Skin epidermis (tissue), 12 donors: ENCODE results near the gene RAB35.
"Not testable (repeated sequence)": the region's sequence is repeated elsewhere in the genome, so short reads cannot be mapped to it uniquely, and the experiment has no call there.

Experiments
- H3K27ac ChIP-seq, 21 experiments: fragments of 200-600 bp; sonication (generic) in 11 of 21; one replicate each; pipeline ENCODE4 v1.5.0; 2020; ENCODE audit warnings: mild to moderate bottlenecking in 3 of 21, inconsistent platforms in 2 of 21, moderate library complexity in 2 of 21
- H3K4me3 ChIP-seq, 7 experiments: fragments of 200-600 bp; sonication (generic) in 2 of 7; one replicate each; pipeline ENCODE4 v1.5.0; 2020; ENCODE audit warnings: inconsistent platforms in 2 of 7, mild to moderate bottlenecking in 2 of 7, moderate library complexity in 1 of 7

RAB35 gene

DNA sequence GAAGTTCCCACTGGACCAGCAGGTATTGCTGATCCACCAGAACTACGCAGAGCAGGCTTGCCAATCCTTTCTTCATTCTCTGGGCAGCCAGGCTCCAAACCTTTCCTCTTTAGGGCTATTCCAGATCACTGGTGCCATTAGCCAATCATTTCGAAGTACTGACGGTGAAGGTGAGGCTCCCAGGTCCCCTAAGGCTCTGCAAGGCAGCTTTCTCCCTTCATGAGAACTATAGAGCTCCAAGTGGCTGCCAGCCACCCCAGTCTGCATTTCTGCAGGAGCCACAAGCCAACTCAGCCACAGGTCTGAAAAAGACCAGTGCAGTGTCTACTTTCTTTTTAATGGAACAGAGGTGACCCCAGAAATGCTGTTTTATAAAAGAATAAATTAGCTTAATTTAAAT is 48.7 kb downstream of the RAB35 start:
- Histone ChIP-seq H3K27ac (peak overlapping the region in 1 of 21 experiments; percentile 53), H3K4me3 (no peak overlapping the region)

DNA sequence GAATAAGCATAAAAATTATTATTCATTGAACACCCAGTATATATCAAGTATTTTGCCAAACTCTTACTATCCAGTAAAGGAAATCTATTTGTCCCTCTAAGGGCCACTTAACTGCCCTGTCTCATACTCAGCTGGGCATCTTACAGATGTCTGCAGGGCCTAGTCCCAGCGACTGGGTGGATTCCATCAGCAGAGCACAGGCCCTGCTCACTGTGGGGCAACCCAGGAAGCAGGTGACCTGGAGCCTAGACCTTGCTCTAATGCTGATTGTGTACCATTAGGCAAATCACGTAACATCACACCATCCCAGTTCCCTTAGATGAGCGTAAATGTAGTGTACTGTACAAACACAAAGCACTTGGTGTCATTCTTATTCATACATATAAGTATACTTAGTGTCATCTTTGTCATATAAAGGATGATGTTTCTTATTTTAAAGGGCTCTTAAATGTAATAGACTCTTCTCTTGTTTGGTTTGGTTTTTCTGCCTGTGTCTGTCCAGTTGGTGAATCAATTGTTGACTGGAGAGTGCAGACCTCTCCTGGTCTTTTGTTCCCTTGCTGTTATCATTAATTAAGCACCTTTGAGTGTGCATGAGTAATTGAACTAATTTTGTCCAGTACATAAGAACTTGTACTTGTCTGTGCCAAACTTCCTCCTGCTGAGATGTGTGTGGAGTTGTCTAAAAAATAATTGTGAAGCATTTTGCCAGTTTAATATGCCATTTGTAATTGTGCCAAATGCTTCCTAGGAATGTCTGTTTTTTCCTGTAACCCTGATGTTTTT is 49.3 kb downstream of the RAB35 start:
- peak overlapping the region in 2 of 21 experiments; percentile 10 to 53 for H3K27ac ChIP-seq
- H3K4me3 ChIP-seq = no peak overlapping the region

DNA sequence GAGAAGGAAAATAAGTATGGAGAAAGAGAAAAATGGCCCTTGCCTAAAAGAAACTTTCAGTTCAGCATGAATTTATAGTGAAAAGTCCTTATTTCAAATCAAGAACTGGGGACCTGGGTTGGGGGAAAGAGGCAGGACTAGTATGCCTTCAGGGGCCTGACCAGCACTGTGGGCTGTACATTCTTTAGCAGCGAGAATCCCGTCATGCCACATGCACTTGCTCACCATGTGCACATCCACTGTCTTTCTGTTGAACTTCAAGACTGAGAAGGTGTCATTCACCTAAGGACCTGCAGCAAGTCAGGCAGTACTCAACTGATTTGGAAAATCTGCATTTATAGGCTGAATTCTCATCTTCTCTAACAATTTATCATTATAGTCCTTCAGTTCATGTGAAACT is 50.2 kb downstream of the RAB35 start:
- Histone ChIP-seq H3K4me3 (no peak overlapping the region), H3K27ac (peak overlapping the region in 1 of 21 experiments; percentile 61)

DNA sequence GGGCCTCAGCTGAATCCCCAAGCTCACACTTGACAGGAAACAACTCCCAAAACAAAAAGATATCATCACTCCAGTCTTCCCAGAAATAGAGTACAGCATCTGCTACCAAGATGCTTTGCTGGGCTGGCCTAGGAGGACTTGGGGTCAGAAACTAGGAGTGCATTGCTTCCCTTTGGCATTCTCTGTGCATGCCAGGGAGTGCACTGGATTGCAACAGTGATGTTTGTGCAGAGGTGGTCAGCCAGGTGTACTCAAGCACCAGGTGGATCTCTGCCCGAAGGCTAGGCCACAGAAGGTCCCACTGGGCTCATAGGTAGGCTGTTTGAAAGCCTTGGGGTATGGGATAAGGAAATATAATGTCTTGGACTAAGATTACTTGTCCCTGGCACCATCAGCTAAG is 51.1 kb downstream of the RAB35 start:
- Histone ChIP-seq H3K27ac (peak overlapping the region in 4 of 21 experiments; percentile 13 to 65 (median 44)), H3K4me3 (no peak overlapping the region)

DNA sequence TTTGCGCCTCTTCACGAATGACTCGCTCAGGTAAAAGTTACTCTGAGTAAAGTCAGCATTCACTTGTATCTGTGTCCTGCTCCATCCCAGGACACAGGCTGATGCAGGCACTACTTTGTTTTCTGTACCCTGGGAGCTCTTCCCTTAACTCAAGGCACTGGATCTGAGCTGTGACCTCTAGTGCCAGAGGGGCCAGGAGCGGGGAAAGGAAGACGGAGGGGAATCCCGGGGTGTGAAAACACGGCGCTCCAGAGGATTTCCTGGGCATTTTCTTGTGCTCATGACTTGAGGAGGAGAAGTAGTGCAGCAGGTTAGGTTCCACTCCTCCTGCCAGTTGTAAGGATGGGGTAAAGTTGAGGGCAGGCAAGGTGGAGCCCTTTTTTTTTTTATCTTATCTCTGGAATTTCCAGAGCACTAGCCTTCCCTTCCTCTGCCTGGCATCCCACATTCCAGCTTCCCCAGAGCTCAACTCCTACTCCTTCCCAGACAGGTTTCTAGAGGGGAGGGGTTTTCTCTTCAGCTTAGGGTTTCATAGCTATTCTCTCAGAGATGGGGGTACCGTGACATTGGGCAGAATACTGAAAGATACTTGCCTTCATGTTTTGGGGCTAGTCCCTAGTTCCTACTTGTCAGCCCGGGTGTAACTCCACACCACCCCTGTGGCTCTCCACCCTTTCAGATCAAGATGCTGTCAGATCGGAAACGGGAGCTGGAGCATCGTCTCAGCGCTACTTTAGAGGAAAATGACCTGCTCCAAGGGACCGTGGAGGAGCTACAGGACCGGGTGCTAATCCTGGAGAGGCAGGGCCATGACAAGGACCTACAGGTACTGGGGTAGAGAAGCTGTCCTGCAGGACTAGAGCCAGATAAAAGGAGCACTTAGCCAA is 52.3 kb downstream of the RAB35 start:
- no peak overlapping the region for H3K4me3 ChIP-seq
- H3K27ac ChIP-seq = peak overlapping the region in 11 of 21 experiments; percentile 2 to 65 (median 28)

DNA sequence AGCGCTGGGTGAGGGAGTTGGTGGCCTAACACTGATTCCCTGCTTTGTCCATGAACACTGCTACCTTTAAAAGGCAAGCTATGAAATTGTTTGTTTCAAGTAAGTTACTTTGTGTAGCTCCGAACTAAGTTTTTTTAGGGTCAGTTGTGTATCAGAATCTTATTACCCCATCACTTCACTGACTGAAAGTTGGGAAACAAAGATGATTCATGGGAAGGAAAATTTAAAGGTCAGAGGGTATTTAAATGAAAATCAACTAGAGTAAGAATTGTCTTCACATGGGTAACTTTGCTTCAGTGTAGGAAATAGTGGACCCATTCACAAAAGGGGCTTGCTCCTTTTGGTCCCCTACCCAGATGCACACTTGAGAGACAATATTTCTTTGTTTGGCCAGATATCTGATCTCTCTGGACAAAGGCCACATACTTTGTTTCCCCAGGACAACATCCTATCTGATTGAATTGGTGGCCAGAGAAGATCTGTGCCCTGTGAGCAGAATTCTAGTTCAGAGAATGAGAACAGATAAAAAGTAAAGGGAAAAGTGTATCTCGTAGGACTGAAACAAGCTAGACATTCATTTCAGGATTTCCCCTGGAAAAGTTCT is 53.5 kb downstream of the RAB35 start:
- peak overlapping the region in 3 of 21 experiments; percentile 12 to 50 (median 19) for H3K27ac ChIP-seq

DNA sequence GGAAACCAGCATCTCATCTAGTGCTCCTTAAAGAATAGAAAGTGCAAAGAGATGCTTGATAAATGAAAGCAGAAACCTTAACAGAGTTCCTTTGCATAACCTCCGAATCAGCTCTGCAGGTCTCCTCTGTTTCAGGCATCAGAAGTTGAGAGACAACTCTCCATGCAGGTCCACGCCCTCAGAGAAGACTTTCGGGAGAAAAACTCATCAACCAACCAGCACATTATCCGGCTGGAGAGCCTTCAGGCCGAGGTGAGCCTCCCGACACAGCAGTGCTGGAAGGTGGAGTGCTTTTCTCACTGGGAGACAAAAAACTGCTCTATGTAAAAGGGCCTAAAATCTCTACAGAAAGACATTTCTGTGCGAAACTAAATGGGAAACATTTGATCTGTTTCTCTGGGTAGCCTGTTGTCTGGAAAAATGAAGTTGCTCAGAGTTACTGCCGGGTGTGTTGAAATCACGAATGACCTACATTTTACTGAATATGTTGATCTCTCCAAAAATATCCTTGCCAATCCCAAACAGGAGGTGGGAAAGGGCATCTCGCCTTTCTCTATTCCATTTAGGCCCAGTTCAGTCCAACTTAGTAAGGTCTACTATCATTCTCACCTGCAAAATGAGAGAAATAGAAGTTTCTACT is 54.9 kb downstream of the RAB35 start:
- no peak overlapping the region for H3K4me3 ChIP-seq
- peak overlapping the region in 2 of 21 experiments; percentile 52 to 64 for H3K27ac ChIP-seq

More for the DNA sequence above, 53.5 kb downstream of the RAB35 start:
- no peak overlapping the region for H3K4me3 ChIP-seq

DNA sequence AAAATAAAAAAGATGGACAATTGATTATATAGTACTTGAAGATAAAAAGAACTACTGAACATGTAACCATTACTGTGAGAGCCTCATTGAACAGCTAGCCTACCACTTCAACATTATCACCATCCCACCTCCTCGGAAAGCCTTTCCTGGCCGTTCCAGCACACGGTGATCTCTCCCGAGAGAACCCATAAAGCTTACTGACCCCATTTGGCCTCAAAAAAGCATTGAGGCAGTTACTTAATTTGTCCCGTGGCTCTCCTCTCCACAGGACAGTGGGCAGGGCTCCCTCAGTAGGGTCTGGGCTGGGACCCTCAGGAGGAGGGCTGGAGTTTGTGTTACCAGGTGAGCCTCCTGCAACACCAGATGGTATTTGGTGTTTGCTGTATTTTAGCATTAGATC is 55.8 kb downstream of the RAB35 start:
- peak overlapping the region in 8 of 21 experiments; percentile 9 to 71 (median 22) for H3K27ac ChIP-seq

DNA sequence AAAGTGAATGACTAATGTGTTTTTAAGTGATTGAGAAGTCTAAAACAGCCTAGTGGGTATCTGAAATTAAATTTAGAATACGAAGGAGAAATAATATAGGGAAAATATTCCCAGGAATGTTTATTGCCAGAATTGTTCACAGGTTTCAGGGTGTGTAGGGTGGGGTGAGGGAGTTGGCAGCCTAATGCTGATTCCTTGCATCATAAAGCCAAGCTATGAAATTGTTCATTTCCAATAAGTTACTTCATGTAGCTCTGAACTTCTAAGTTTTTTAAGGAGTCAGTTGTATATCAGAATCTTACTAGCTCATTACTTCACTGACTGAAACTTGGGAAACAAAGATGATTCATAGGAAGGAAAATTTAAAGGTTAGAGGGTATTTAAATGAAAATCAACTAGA is 56.4 kb downstream of the RAB35 start:
- no peak overlapping the region for H3K4me3 ChIP-seq
- H3K27ac ChIP-seq = peak overlapping the region in 5 of 21 experiments; percentile 1 to 71 (median 19)

More for the DNA sequence above, 55.8 kb downstream of the RAB35 start:
- no peak overlapping the region for H3K4me3 ChIP-seq

DNA sequence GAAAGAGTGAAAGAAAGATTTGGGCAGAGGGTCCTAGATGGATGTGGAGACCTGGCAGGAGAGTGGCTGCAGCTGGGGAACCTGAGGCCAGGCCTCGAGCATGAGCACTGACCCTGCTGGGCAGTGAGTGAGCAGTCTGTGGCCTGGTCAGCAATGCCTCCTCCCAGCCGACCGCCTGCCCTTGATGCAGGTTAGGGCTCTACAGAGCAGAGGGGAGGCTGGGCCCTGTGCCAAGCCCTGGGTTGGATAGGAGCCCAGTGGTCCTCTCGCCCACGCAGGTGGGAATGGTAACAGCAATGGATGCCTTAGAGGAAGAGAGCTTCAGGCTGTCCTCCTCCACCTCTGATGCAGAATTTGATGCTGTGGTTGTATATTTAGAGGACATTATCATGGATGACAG is 59.8 kb downstream of the RAB35 start:
- H3K27ac ChIP-seq = peak overlapping the region in 3 of 21 experiments; percentile 22 to 54 (median 35)
- no peak overlapping the region for H3K4me3 ChIP-seq

DNA sequence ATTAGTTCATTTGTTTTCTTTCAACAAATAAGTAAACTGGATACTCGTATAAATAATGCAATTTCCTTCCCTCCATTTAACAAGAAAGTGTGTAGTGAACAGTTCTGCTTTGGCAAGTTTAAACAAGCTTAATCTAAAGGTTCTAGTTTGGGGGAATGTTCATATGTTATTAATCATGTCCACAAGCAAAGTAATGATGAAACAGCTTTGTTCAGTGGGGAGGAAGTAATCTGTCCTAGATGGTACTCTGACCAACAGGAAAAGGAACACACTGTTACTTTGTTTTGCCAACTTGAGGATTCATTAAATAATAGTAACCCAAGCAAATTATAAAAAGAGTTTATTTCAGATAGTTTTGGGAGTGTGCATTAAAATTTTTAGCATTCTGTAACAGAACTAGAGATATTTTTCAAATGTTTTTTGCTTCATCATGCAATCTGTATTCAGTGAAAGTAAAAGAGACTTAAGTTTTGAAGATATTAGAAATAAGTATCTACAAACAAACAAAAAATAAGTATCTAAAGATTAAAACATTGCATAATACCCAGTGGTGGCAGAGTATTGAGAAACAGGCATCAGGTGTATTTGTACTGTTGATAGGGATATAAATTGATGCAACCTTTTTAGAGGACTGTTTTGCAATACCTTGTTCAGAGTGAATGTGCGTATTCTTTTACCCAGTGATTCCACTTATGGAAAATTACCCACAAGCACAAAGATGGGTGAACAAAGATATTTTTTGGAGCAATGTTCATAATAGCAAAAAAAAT is 61.1 kb downstream of the RAB35 start:
- H3K4me3 ChIP-seq = no peak overlapping the region
- peak overlapping the region in 12 of 21 experiments; percentile 5 to 54 (median 30) for H3K27ac ChIP-seq

DNA sequence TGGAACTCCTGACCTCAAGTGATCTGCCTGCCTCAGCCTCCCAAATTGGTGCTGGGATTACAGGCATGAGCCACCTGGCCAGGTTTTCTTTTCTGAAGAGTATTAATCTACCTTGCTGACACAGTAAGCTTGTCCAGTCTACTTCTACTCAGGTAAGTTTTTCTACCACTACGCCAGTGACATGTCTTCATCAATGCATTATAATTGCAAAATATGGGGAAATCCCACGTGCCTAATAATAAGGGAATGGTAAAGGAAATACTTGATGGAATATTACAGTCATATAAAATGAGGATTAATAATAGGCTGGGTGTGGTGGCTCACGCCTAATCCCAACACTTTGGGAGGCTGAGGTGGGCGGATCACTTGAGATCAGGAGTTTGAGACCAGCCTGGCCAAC is 62.3 kb downstream of the RAB35 start:
- H3K4me3 ChIP-seq = no peak overlapping the region
- H3K27ac ChIP-seq = peak overlapping the region in 5 of 21 experiments; percentile 4 to 50 (median 22)

DNA sequence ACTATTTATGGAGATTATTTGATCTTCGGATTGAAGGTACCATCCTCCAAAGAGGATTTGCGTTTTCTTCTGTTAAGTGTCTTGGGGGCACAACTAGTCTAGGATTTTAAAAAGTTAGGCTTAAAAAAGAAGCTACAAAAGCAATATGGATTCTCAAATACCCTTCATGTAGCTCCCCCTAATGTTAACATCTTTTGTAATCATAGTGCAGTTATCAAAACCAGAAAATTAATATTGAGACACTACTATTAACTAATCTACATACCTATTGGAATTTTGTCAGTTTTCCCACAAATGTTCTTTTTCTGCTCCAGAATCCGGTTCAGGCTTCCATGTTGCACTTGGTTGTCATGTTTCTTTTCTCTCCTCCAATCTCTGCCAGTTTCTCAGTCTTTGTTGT is 65.0 kb downstream of the RAB35 start:
- Histone ChIP-seq H3K27ac (no peak overlapping the region), H3K4me3 (no peak overlapping the region)

DNA sequence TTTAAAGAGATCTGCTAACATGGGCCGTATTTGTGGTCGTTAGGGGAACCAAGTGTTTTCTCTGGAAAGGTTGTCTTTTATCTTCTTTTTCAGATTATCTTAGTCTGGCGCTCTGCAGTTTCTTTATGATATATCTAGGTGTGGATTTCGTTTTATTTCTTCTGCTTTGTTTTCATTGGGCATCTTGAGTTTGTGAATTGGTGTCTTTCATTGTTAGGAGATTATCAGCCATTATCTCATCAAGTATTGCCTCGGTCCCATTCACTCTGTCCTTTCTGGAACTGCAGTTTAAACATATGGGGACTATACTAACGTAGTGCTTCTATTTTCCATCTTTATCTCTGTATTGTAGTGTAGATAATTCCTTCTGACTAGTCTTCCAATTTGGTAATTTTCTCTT is 67.1 kb downstream of the RAB35 start:
- H3K27ac ChIP-seq = no peak overlapping the region
- H3K4me3 ChIP-seq = no peak overlapping the region

DNA sequence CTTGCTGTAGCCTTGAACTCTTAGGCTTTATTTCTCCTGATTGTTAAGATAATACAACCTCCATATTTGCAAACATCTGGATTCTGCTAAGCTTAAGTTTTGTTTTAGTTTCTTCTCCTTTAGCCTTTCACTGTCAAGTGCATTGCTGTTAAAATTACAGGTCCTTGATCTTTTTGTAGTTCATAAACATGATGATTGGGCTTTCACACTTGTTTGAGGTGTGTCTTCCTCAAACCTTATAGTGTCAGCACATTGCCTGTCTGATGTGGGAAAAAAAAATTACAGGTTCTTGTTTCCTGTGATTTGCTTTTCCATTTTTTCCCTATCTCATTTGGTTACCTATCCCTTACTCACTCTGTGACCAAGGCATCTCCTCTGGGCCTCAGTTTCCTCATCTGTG is 68.3 kb downstream of the RAB35 start:
- Histone ChIP-seq H3K4me3 (no peak overlapping the region), H3K27ac (peak overlapping the region in 1 of 21 experiments; percentile 51)

DNA sequence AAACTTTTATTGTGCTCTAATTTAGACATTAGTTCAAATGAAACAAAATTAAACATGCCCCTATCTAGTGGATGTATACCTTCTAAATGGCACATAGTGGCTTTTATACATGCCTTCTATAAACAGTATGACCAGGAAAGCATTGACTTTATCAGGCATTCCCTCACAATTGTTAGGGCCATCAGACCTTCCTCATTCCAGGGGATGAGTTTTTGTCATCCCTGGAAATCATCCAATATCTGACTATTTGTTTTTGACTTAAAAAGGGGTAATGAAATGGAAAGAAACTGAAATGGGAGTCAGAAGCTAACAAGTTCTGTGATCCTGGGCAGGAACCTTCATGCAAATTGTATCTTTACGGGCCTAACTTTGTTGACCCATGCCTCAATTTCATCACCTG is 69.5 kb downstream of the RAB35 start:
- no peak overlapping the region for H3K27ac ChIP-seq
- no peak overlapping the region for H3K4me3 ChIP-seq

DNA sequence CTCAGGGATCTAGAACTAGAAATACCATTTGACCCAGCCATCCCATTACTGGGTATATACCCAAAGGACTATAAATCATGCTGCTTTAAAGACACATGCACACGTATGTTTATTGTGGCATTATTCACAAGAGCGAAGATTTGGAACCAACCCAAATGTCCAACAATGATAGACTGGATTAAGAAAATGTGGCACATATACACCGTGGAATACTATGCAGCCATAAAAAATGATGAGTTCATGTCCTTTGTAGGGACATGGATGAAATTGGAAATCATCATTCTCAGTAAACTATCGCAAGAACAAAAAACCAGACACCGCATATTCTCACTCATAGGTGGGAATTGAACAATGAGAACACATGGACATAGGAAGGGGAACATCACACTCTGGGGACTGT is 71.2 kb downstream of the RAB35 start:
- not testable (repeated sequence) for H3K4me3 ChIP-seq, H3K27ac ChIP-seq
